HL-60 (cell line): ENCODE measurements around the gene BSDC1.

Source experiments
- DNase-seq, 2 experiments: peaks; one replicate each; pipeline ENCODE4 v3.0.0-alpha.2; 2010 to 2020; ENCODE audit warnings: low read depth in 1 of 2, low spot score in 1 of 2
- H3K27ac ChIP-seq: fragments of 250-450 bp; sonication (Bioruptor Pico); replicated peaks from 2 replicates; pipeline ENCODE4 v1.5.1; 2020; ENCODE audit warnings: mild to moderate bottlenecking, moderate library complexity
- H3K27me3 ChIP-seq: fragments of 250-450 bp; sonication (Bioruptor Pico); 2 replicates; pipeline ENCODE4 v1.5.1; 2021; ENCODE audit warnings: mild to moderate bottlenecking, moderate library complexity; ENCODE audit not compliant: insufficient read depth, poor library complexity, severe bottlenecking
- H3K4me3 ChIP-seq: replicated peaks from 2 replicates; pipeline ENCODE4 v1.5.1; 2011; ENCODE audit warnings: mild to moderate bottlenecking, control low read depth, low read length; ENCODE audit not compliant: insufficient read depth
- CTCF ChIP-seq: IDR thresholded peaks from one replicate; pipeline ENCODE4 v1.5.1; 2011; ENCODE audit warnings: low read length, control low read depth, inconsistent platforms; ENCODE audit not compliant: insufficient read depth
- GABPA ChIP-seq: IDR thresholded peaks from 2 replicates; pipeline ENCODE4 v1.6.1; 2012; ENCODE audit warnings: low read depth
- POLR2AphosphoS5 ChIP-seq: IDR thresholded peaks from 2 replicates; pipeline ENCODE4 v1.6.1; 2012; ENCODE audit warnings: low read depth
- REST ChIP-seq: IDR thresholded peaks from 2 replicates; pipeline ENCODE4 v1.6.1; 2012; ENCODE audit warnings: low read depth; ENCODE audit not compliant: insufficient replicate concordance
- SPI1 ChIP-seq: IDR thresholded peaks from 2 replicates; pipeline ENCODE4 v1.6.1; 2012; ENCODE audit warnings: low read depth, mild to moderate bottlenecking, borderline replicate concordance

The BSDC1 gene

GRCh38 chr1:32335535-32335789, 58.8 kb downstream of the BSDC1 start:
- no peak overlapping the region for H3K27ac ChIP-seq
- peak overlapping the region; percentile 43 for H3K4me3 ChIP-seq
- H3K27me3 ChIP-seq = no peaks in the 10 kb centered on the region
- no peak for DNase-seq
- TF ChIP-seq REST = no peak
- no peak for TF ChIP-seq SPI1
- TF ChIP-seq GABPA = no peak
- TF ChIP-seq POLR2AphosphoS5 = no peak
- TF ChIP-seq CTCF = no peak

- peak; percentile 36 to 38 for DNase-seq
- TF ChIP-seq CTCF = peak; percentile 19
- no peak for TF ChIP-seq POLR2AphosphoS5
- H3K27ac ChIP-seq = no peak overlapping the region
Observed at GRCh38 chr1:32334864-32335534, 59.2 kb downstream of the BSDC1 start.

GRCh38 chr1:32334274-32334861, 59.9 kb downstream of the BSDC1 start:
- DNase-seq = no peak
- H3K4me3 ChIP-seq = no peak overlapping the region
- TF ChIP-seq SPI1 (no peak), POLR2AphosphoS5 (peak; percentile 43; the same call in 1 of the 2 replicates), REST (no peak)

More at GRCh38 chr1:32334864-32335534, 59.2 kb downstream of the BSDC1 start:
- Histone ChIP-seq H3K27me3 (no peaks in the 10 kb centered on the region), H3K4me3 (peak overlapping the region; percentile 43)

GRCh38 chr1:32333251-32333963, 60.8 kb downstream of the BSDC1 start:
- TF ChIP-seq CTCF = no peak
- no peak for TF ChIP-seq GABPA
- TF ChIP-seq SPI1 = no peak
- no peak for TF ChIP-seq POLR2AphosphoS5
- no peak for TF ChIP-seq REST
- Histone ChIP-seq H3K4me3 (no peak overlapping the region), H3K27me3 (no peaks in the 10 kb centered on the region), H3K27ac (no peak overlapping the region)
- DNase-seq = no peak

More at GRCh38 chr1:32334274-32334861, 59.9 kb downstream of the BSDC1 start:
- H3K27me3 ChIP-seq = no peaks in the 10 kb centered on the region
- no peak overlapping the region for H3K27ac ChIP-seq
